ENCODE measurements around the gene IFITM1. TPM values are rescaled to one million over a fixed set of nuclear protein-coding genes. Genes with fewer than 3 reads are reported as not detected.
A peak's percentile ranks its signal among the peaks of the same experiment; 100 is the strongest.
"Not testable (repeated sequence)": the region's sequence is repeated elsewhere in the genome, so short reads cannot be mapped to it uniquely, and the experiment has no call there.

IFITM1 gene
- total and polyA plus RNA-seq, 2 of the 13 experiments (the other 11 are each of a cell fraction or from before 2014, with no cell fraction given), result 0.38 to 11.1 TPM

DNA sequence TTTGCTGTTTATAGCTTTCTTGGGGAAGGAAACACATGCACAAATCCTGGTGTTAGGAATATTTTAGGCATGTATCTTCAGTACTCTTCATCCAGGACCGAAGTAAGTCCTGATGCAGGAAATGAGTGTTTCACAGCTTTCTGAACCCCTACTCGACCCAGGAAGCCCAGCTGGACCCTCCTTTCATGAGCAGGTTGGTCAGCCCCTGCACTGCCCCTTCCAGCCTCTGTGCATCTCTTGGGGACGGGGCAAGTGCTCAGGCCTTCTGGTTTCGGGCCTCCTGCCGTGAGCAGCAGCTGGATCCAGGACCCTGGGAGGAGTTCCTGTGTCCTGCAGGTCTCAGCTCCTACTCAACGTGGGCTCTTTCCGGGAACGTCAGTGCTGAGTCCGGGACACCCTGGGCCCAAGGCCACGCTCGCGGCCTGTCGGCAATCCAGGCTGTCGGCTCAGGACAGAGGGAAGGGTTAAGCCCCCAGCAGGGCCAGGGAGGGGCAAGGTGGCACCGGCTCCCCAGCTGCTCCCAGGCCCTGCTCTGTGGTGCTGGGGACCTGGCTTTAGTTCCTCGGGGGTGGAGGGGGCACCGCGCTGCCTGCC lies 3.8 kb upstream of the IFITM1 start:
- H3K9me3 ChIP-seq (ENCODE audit: low read length); DNase-seq (ENCODE audit: low spot score); H3K27ac ChIP-seq (ENCODE audit: extremely low read length, insufficient read depth, low read length); H2AFZ ChIP-seq (ENCODE audit: low read length); CTCF ChIA-PET (ENCODE audit: low intra/inter-chr PET ratio, low total read pairs); H4K20me1 ChIP-seq (ENCODE audit: insufficient read depth, low read length); in situ Hi-C loops (cut with HindIII; ENCODE audit: extremely low pct_ligation_motif_present, low pct_unique_long_range_greater_than_20kb); H3K27me3 ChIP-seq (ENCODE audit: control insufficient read depth in 1 of 2, insufficient read depth in 2 of 2, low read length in 2 of 2); H3K79me2 ChIP-seq (ENCODE audit: insufficient read depth, low read length); H3K36me3 ChIP-seq (replicated peaks in 1 of 2; ENCODE audit: control insufficient read depth in 1 of 2, insufficient read depth in 2 of 2, low read length in 2 of 2); BruUV-seq (replicated peaks): not testable (repeated sequence)
- H3K4me3 ChIP-seq (replicated peaks in 1 of 3; ENCODE audit: insufficient read depth in 1 of 3, low read depth in 2 of 3, low read length in 3 of 3), result peak overlapping the region in 2 of 3 experiments; percentile 43 to 69; a peak in 4 of 6 replicates
- WGBS (ENCODE audit: low lambda C conversion rate), result 30% methylated on average over 2 of the region's 18 CpGs
- FAIRE-seq, result peak; percentile 67
- peak overlapping the region; percentile 42; the same call in 1 of the 2 replicates for H3K9ac ChIP-seq (ENCODE audit: insufficient read depth, low read depth, low read length)
- intact Hi-C loops (cut with micrococcal nuclease; ENCODE audit: unreplicated experiment), result loop anchor here (5.0 kb wide), 1 partner anchor 47 kb away; no protein-coding TSS in a partner anchor
- TF ChIP-seq KDM2A (CRISPR knock-in tag; IDR thresholded peaks at IDR 0.05; ENCODE audit: borderline replicate concordance, low read depth), result peak; percentile 19; the same call in 1 of the 2 replicates
- 0 out of 2 replicates have a peak, but pooled peaks have one; percentile 17 for TF ChIP-seq ZFX (CRISPR knock-in tag; IDR thresholded peaks at IDR 0.05; ENCODE audit: low read depth)
- peak; percentile 22 for ATAC-seq
- H3K4me2 ChIP-seq (ENCODE audit: low read depth, low read length), result peak overlapping the region; percentile 83
- POLR2A ChIA-PET, result interaction anchor here (1.0 to 1.9 kb wide), 6 partner anchors 8 to 103 kb away, joined by 3 to 9 read pairs (median 3); partner anchors contain the start of genes BET1L and RIC8A
- H3K4me1 ChIP-seq (ENCODE audit: insufficient read depth, low read length), result peaks cover 75% of the 10 kb centered on the region

DNA sequence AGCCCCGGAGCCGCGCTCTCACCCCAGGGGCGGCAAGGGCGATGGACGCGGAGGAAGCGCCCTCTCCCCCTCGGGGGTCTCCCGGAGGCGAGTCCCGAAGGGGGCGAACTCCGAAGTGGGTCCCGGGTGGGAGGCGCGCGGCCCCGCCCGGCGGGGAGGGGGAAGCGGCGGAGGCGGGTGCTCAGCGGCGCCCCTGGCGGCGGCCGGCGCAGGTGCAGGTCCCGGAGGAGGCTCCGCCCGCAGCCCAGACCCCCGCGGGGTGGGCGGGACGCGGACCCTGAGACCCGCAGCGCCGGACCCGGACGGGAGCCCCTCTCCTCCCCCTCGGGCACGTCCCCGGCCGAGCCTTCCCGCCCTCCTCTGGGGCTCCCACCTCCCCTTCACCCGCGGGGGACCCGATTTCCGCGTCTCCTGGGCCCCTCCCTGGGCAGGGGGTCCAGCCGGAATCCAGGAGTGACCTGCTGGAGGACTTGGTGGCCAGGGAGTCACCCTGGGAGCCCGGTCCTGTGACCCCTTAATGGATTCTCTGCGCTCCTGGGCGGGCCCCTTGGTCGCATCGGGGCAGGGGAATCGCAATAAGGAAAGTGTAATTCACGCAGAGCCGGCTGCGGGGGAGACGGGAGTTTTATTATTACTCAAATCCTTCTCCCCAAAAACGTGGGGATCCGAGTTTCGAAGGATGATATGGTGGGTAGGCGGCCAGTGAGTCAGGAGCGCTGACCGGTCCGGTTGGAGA lies 2.7 kb upstream of the IFITM1 start:
- H3K9ac ChIP-seq (ENCODE audit: insufficient read depth, low read depth, low read length); H3K79me2 ChIP-seq (ENCODE audit: insufficient read depth, low read length); FAIRE-seq; H3K36me3 ChIP-seq (replicated peaks in 1 of 2; ENCODE audit: control insufficient read depth in 1 of 2, insufficient read depth in 2 of 2, low read length in 2 of 2); H3K9me3 ChIP-seq (ENCODE audit: low read length); H3K27ac ChIP-seq (ENCODE audit: extremely low read length, insufficient read depth, low read length); H3K4me2 ChIP-seq (ENCODE audit: low read depth, low read length); H2AFZ ChIP-seq (ENCODE audit: low read length); DNase-seq (ENCODE audit: low spot score); intact Hi-C loops (cut with micrococcal nuclease; ENCODE audit: unreplicated experiment); BruUV-seq (replicated peaks); H3K27me3 ChIP-seq (ENCODE audit: control insufficient read depth in 1 of 2, insufficient read depth in 2 of 2, low read length in 2 of 2); in situ Hi-C loops (cut with HindIII; ENCODE audit: extremely low pct_ligation_motif_present, low pct_unique_long_range_greater_than_20kb); H3K4me3 ChIP-seq (replicated peaks in 1 of 3; ENCODE audit: insufficient read depth in 1 of 3, low read depth in 2 of 3, low read length in 3 of 3); H4K20me1 ChIP-seq (ENCODE audit: insufficient read depth, low read length); CTCF ChIA-PET (ENCODE audit: low intra/inter-chr PET ratio, low total read pairs): not testable (repeated sequence)
- H3K4me1 ChIP-seq (ENCODE audit: insufficient read depth, low read length), result peaks cover 69% of the 10 kb centered on the region
- 86% methylated on average over 10 of the region's 71 CpGs for WGBS (ENCODE audit: low lambda C conversion rate)
- peak; percentile 20 for ATAC-seq
- peak; percentile 54 for TF ChIP-seq AGO1 (IDR thresholded peaks at IDR 0.05; ENCODE audit: low read depth, low read length, poor library complexity, severe bottlenecking)
- POLR2A ChIA-PET, result interaction anchor here (1.1 to 2.7 kb wide), 2 partner anchors 43 to 54 kb away, joined by 4 to 9 read pairs; no protein-coding TSS in a partner anchor
